Memory B cell (primary cell): ENCODE data around the gene CORO2A.

Experiments used
- ATAC-seq: fragments of 150-1000 bp; cut with Tn5 transposase; 2 replicates; pipeline ENCODE4 v1.10.0; 2021; ENCODE audit warnings: low read depth, mild to moderate bottlenecking, moderate library complexity
- DNase-seq, 2 donors: peaks; one replicate each; pipeline ENCODE4 v3.0.0; 2022; ENCODE audit warnings: low spot score in 2 of 2
- H3K27ac Mint-ChIP-seq: one replicate; pipeline ENCODE4 v1.8.0; 2022; ENCODE audit warnings: mild to moderate bottlenecking, moderate library complexity, mixed read lengths
- H3K27me3 Mint-ChIP-seq: one replicate; pipeline ENCODE4 v1.8.0; 2022; ENCODE audit warnings: mixed read lengths
- H3K36me3 Mint-ChIP-seq: one replicate; pipeline ENCODE4 v1.8.0; 2022; ENCODE audit warnings: mild to moderate bottlenecking, mixed read lengths
- H3K4me1 Mint-ChIP-seq: one replicate; pipeline ENCODE4 v1.8.0; 2022; ENCODE audit warnings: mixed read lengths
- H3K4me3 Mint-ChIP-seq: one replicate; pipeline ENCODE4 v1.8.0; 2022; ENCODE audit warnings: mild to moderate bottlenecking, moderate library complexity, mixed read lengths
- H3K9me3 Mint-ChIP-seq: one replicate; pipeline ENCODE4 v1.8.0; 2022; ENCODE audit warnings: mixed read lengths

The CORO2A gene

GRCh38 chr9:98211260-98211659 is 18.8 kb upstream of the CORO2A start:
- peaks cover 2% of the 10 kb centered on the region for H3K4me1 Mint-ChIP-seq
- H3K27me3 Mint-ChIP-seq, result no peaks in the 10 kb centered on the region
- no peaks in the 10 kb centered on the region for H3K9me3 Mint-ChIP-seq
- peaks cover 8% of the 10 kb centered on the region for H3K36me3 Mint-ChIP-seq
- DNase-seq (no peak), ATAC-seq (no peak)
- no peak overlapping the region for H3K27ac Mint-ChIP-seq
- H3K4me3 Mint-ChIP-seq, result no peak overlapping the region

- peaks cover 8% of the 10 kb centered on the region for H3K36me3 Mint-ChIP-seq
- no peaks in the 10 kb centered on the region for H3K9me3 Mint-ChIP-seq
- H3K27ac Mint-ChIP-seq, result no peak overlapping the region
- no peak for DNase-seq
- H3K4me1 Mint-ChIP-seq, result peaks cover 4% of the 10 kb centered on the region
- no peak for ATAC-seq
- H3K27me3 Mint-ChIP-seq, result no peaks in the 10 kb centered on the region
- no peak overlapping the region for H3K4me3 Mint-ChIP-seq
Observed at GRCh38 chr9:98210435-98210834, 18.0 kb upstream of the CORO2A start.

GRCh38 chr9:98209530-98209929 is 17.1 kb upstream of the CORO2A start:
- DNase-seq, result no peak
- Mint-ChIP-seq H3K4me3 (no peak overlapping the region), H3K27me3 (no peaks in the 10 kb centered on the region), H3K27ac (no peak overlapping the region), H3K36me3 (peaks cover 4% of the 10 kb centered on the region), H3K4me1 (peaks cover 4% of the 10 kb centered on the region), H3K9me3 (no peaks in the 10 kb centered on the region)
- no peak for ATAC-seq

GRCh38 chr9:98208635-98209034 is 16.2 kb upstream of the CORO2A start:
- Mint-ChIP-seq H3K4me3 (no peak overlapping the region), H3K27me3 (no peaks in the 10 kb centered on the region), H3K9me3 (no peaks in the 10 kb centered on the region), H3K36me3 (peaks cover 4% of the 10 kb centered on the region), H3K4me1 (peaks cover 4% of the 10 kb centered on the region), H3K27ac (no peak overlapping the region)
- DNase-seq, result no peak
- no peak for ATAC-seq

GRCh38 chr9:98207606-98208005 is 15.2 kb upstream of the CORO2A start:
- Mint-ChIP-seq H3K27me3 (no peaks in the 10 kb centered on the region), H3K27ac (no peak overlapping the region), H3K4me3 (no peak overlapping the region), H3K9me3 (no peaks in the 10 kb centered on the region), H3K4me1 (peaks cover 4% of the 10 kb centered on the region), H3K36me3 (peaks cover 2% of the 10 kb centered on the region)
- ATAC-seq (no peak), DNase-seq (no peak)

- H3K4me3 Mint-ChIP-seq, result no peak overlapping the region
- H3K36me3 Mint-ChIP-seq, result peaks cover 2% of the 10 kb centered on the region
Observed at GRCh38 chr9:98206754-98207153, 14.3 kb upstream of the CORO2A start.

GRCh38 chr9:98204692-98205091 is 12.3 kb upstream of the CORO2A start:
- Mint-ChIP-seq H3K27me3 (no peaks in the 10 kb centered on the region), H3K27ac (no peak overlapping the region), H3K9me3 (no peaks in the 10 kb centered on the region), H3K36me3 (peaks cover 2% of the 10 kb centered on the region), H3K4me1 (peaks cover 17% of the 10 kb centered on the region), H3K4me3 (no peak overlapping the region)
- DNase-seq, result no peak
- ATAC-seq, result no peak

More at GRCh38 chr9:98206754-98207153, 14.3 kb upstream of the CORO2A start:
- Mint-ChIP-seq H3K27me3 (no peaks in the 10 kb centered on the region), H3K4me1 (peaks cover 9% of the 10 kb centered on the region), H3K9me3 (no peaks in the 10 kb centered on the region), H3K27ac (no peak overlapping the region)
- no peak for ATAC-seq
- DNase-seq, result no peak

- no peak for ATAC-seq
- Mint-ChIP-seq H3K4me3 (no peak overlapping the region), H3K4me1 (peaks cover 17% of the 10 kb centered on the region), H3K27me3 (no peaks in the 10 kb centered on the region), H3K27ac (no peak overlapping the region), H3K36me3 (no peaks in the 10 kb centered on the region), H3K9me3 (no peaks in the 10 kb centered on the region)
- DNase-seq, result no peak
Observed at GRCh38 chr9:98203153-98203552, 10.7 kb upstream of the CORO2A start.

- H3K27ac Mint-ChIP-seq, result no peak overlapping the region
- no peaks in the 10 kb centered on the region for H3K9me3 Mint-ChIP-seq
- H3K4me3 Mint-ChIP-seq, result no peak overlapping the region
- no peaks in the 10 kb centered on the region for H3K36me3 Mint-ChIP-seq
- no peaks in the 10 kb centered on the region for H3K27me3 Mint-ChIP-seq
- no peak for DNase-seq
- peaks cover 17% of the 10 kb centered on the region for H3K4me1 Mint-ChIP-seq
- no peak for ATAC-seq
Observed at GRCh38 chr9:98202252-98202651, 9.8 kb upstream of the CORO2A start.

GRCh38 chr9:98201749-98202148 is 9.3 kb upstream of the CORO2A start:
- H3K9me3 Mint-ChIP-seq, result no peaks in the 10 kb centered on the region
- H3K4me1 Mint-ChIP-seq, result peaks cover 17% of the 10 kb centered on the region
- DNase-seq (no peak), ATAC-seq (no peak)
- H3K4me3 Mint-ChIP-seq, result no peak overlapping the region
- no peaks in the 10 kb centered on the region for H3K36me3 Mint-ChIP-seq
- H3K27me3 Mint-ChIP-seq, result no peaks in the 10 kb centered on the region
- H3K27ac Mint-ChIP-seq, result no peak overlapping the region

- Mint-ChIP-seq H3K27me3 (no peaks in the 10 kb centered on the region), H3K9me3 (no peaks in the 10 kb centered on the region), H3K4me3 (peak overlapping the region; percentile 5), H3K4me1 (peaks cover 15% of the 10 kb centered on the region), H3K27ac (peak overlapping the region; percentile 5), H3K36me3 (no peaks in the 10 kb centered on the region)
- DNase-seq (peak in 1 of 2 donors; percentile 23), ATAC-seq (peak; percentile 87)
Observed at GRCh38 chr9:98201102-98201501, 8.7 kb upstream of the CORO2A start.

GRCh38 chr9:98199388-98200033 is 7.1 kb upstream of the CORO2A start:
- ATAC-seq (no peak), DNase-seq (no peak)
- Mint-ChIP-seq H3K36me3 (no peaks in the 10 kb centered on the region), H3K4me1 (peaks cover 13% of the 10 kb centered on the region), H3K27ac (no peak overlapping the region), H3K4me3 (no peak overlapping the region), H3K27me3 (no peaks in the 10 kb centered on the region), H3K9me3 (no peaks in the 10 kb centered on the region)

- Mint-ChIP-seq H3K27ac (no peak overlapping the region), H3K27me3 (no peaks in the 10 kb centered on the region), H3K9me3 (no peaks in the 10 kb centered on the region), H3K4me3 (no peak overlapping the region), H3K4me1 (peaks cover 5% of the 10 kb centered on the region), H3K36me3 (no peaks in the 10 kb centered on the region)
- no peak for ATAC-seq
- no peak for DNase-seq
Observed at GRCh38 chr9:98195671-98196070, 3.2 kb upstream of the CORO2A start.

GRCh38 chr9:98193336-98193944 is 1.0 kb upstream of the CORO2A start:
- no peaks in the 10 kb centered on the region for H3K27me3 Mint-ChIP-seq
- ATAC-seq, result no peak
- H3K9me3 Mint-ChIP-seq, result no peaks in the 10 kb centered on the region
- peak overlapping the region; percentile 16 for H3K27ac Mint-ChIP-seq
- DNase-seq, result no peak
- H3K4me1 Mint-ChIP-seq, result peaks cover 5% of the 10 kb centered on the region
- H3K4me3 Mint-ChIP-seq, result peak overlapping the region; percentile 86
- no peaks in the 10 kb centered on the region for H3K36me3 Mint-ChIP-seq
